GM18870 (cell line): Measurements from ENCODE around the gene AIF1L.

ENCODE experiments used
- ATAC-seq: cut with Tn5 transposase; IDR thresholded peaks from one replicate; pipeline ENCODE4 v1.9.1; 2021; ENCODE audit warnings: moderate library complexity; ENCODE audit not compliant: unreplicated experiment

Gene AIF1L

DNA sequence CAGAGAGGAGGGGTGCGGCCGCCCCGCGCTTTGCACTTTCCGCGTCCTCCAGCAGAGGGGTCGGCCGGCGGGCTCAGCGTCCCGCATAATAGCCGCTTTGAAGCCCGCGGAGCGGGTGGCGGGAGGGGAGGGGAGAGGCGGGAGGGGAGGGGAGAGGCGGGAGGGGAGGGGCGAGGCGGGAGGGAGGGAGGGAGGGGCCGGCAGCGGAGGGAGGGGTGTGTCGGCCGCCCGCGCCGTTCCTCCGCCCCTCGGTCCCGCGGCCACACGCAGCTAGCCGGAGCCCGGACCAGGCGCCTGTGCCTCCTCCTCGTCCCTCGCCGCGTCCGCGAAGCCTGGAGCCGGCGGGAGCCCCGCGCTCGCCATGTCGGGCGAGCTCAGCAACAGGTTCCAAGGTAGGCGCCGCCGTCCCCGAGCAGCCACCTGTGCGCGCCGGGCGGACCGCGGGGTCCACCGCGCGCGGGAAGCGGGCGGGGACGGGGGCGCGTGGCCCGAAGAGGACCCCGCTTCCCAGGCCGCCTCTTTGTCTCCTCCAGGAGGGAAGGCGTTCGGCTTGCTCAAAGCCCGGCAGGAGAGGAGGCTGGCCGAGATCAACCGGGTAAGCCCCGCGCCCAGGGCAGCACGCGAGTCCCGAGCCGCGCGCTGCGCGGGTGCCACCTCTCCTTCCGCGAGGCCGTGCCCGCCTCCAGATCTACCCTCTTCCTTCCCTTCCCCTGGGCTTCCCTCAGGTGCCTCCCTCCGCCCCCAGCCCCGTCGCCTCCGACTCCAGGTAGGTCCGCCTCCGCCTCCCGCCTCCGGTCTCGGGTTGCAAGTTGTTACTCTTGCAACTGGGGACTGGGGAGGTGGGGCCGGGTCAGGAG, at the start of gene AIF1L:
AIF1L (plus strand) TSS at position 263 of the 857 bp plus-strand sequence; CDS start at position 362, 99 bp downstream.
- ATAC-seq = no peak

DNA sequence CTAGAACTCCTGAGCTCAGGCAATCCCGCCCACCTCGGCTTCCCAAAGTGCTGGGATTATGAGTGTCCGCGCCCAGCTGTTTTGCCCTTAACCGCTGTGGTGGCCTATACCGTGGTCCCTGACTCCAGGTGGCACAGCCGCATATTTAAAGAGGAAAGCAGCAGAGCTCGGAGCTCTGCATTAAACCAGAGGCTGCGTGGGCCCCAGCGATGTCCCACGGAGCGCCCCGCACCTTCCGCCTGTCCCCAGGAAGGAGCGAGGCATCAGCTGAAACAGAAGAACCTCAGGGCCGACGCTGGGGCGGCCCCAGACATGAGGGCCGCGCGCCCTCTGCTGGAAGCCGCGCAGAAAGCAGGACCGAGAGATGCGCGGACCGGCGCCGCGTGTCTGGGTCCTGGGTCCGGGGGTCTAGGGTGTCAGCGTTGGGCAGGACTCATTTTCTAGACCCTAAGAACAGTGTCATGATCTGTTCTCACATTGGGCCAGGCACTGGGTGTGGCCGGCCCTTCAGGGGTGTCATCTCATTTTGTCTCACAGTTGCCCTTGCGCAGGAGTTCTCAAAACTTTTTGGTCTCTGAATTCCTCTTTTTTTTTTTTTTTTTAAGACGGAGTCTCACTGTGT, 49.6 kb upstream of the AIF1L start:
- no peak for ATAC-seq

DNA sequence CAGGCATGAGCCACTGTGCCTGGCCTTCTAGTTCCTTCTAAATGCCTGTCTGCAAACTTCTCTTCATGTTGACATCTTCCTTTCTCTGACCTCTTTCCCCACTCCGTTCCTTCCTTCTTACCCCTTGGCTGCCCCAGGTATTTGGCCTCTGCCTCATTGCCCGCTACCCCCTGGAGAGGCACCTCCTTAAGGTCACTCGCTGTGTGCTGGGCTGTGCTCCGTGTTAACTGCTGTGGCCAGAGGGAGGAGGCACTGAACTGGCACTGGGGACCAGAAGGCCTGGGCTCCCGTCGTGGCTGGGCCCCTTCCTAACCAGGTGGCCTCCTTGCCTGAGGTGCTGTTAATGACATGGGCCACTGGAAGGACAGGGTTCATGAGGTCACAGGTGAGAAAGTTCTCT, 48.0 kb upstream of the AIF1L start:
- ATAC-seq = no peak

DNA sequence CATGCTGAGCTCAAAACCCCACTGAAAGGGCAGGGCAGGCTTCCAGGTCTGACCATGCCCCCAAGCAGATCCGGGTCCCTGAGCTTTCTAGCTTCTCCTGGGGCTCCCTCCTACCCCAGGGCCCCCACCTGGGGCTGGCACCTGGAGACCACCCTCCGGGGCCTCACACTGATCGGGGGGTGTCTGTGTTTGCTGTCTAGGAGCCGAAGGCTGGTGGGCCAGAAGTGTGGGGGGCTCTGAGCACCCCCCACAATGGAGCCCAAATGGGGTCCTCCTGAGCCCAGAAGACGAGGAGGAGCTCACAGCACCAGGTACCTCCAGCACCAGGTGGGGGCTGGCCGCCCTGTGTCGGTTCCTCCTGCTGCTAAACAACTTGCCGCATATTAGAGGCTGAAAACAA, 47.5 kb upstream of the AIF1L start:
- no peak for ATAC-seq

DNA sequence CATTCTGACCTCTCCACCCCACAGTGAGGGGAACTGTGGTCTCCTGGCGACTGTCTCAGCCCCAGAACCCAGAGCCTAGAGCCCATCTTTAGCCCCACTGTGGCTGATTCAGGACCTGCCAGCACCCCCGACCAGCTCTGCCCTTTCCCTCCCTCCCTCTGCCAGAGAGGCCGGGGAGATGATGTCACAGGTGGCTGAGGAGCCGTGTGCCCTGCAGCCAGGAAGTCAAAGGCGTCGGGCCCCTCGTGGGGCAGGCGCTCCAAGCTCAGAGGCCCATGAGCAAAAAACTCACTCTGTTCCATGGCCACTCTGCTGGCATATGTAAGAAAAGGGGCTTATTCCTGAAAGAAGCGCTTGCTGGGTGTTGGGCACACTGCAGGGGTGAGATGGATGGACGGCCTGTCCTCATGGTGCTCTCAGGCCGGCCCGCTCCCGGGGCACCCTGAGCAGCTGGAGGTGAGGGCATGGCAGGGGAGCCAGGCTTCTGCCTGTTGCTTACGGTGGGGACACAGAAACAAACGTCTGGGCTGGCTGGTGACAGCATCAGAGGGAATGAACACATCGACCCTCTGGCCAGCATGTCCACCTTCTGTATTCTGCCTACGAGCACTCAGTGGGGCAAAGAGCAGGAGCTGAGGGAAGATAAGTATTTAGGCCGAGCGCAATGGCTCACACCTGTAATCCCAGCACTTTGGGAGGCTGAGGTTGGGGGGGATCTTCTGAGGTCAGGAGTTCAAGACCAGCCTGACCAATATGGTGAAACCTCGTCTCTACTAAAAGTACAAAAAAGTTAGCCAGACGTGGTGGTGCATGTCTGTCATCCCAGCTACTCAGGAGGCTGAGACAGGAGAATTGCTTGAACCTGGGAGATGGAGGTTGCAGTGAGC, 46.3 kb upstream of the AIF1L start:
- no peak for ATAC-seq

DNA sequence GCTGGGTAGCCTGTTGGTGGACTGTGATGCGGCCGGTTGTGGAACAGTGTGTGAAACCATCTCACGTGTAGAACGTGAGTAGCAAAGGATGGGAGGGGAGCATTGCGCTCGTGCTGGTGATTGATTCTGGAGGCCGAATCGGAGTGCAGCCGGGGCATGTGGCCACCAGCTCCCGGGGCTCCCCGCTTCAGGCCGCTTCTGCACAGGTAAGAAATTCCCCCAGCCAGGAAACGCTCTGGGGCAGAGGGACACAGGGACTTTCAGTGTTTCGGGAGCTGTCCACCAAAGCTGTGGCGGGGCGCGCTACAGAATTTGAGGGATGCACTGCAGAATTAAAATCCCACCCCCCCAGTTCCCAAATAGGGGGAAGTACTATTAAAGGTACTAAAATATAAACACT, 45.5 kb upstream of the AIF1L start:
- no peak for ATAC-seq

DNA sequence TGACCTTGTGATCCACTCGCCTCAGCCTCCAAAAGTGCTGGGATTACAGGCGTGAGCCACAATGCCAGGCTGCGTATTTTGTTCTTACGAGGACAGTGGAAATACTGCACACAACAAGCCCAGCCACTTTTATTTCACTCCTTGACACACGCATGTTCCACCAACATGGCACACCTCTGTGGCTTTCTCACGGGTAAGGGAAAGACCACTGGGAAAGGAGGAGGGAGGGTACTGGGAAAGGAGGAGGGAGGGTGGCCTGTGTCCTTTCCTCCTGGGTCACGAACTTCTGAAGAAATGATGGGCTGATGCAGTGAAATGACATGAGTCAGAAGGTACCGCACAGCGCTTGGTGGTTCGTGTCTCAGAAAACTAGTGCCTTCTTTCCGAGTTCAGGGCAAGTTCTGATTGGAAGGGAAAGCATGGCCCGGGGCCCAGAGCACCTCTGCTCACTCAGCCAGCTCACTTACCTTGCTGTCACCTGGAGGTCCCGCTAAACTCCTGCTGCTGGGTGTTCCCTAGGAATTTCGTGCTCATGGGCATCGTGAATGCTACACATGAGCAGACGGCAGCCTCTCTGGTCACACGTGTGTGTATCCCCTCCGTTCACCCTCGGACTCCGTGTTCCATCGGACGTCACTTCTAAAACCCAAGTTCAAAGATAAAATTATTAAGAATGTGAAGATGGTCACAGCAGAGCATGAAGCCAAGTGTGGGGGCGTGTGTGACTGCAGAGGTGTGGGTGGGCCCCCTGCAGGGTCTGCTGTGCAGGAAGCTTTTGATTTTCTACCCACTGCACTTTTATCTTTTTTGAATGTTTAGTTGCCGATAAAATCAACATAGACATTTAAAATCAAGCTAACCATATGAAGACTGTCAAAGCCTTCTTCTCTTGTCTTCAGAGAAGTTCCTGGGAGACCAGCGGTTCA, 44.5 kb upstream of the AIF1L start:
- no peak for ATAC-seq

DNA sequence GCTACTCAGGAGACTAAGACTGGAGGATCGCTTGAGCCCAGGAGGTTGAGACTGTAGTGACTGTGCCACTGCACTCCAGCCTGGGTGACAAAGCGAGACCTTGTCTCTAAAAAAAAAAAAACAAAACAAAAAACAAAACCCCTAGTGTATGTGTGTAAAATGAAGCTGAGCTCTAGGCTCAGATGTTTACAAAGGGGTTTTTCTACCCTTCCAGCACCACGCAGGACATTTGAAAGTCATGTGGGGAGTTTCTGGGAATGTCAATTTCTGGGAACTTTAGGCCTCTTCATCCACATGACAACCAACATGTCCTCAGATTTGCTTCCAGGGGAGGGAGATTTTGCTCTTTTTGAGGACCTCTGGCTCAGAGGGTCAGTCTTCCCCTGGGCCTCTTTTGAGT, 42.4 kb upstream of the AIF1L start:
- ATAC-seq = no peak

DNA sequence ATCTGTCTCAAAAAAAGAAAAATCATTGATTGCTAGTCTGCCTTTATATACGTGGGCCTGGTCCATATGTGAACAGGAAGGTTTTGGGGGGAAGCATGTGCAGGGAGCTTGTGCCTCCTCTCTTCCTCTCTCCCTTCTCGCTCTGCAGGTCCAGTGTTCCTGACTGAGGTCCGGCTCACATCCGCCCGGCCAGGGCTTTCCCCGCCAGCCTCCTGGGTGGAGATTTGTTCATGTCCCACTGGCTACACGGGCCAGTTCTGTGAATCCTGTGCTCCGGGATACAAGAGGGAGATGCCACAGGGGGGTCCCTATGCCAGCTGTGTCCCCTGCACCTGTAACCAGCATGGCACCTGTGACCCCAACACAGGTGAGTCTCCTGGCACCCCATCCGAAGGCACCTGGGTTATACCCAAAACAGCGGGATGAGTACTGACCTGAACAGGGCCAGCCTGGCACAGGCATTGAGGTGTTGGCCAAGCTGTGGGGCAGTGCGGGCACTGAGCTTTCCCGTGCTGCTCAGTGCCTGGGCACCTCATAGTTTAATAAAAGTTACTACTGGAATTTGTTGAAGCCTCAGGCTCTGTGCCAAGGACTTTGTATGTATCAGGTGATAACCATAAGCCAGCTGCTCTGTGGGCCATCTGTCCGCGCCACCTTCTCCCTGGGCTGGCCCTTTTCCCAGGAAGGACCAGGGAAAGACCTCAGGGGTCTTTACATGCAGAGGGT, 39.4 kb upstream of the AIF1L start:
- ATAC-seq = no peak

DNA sequence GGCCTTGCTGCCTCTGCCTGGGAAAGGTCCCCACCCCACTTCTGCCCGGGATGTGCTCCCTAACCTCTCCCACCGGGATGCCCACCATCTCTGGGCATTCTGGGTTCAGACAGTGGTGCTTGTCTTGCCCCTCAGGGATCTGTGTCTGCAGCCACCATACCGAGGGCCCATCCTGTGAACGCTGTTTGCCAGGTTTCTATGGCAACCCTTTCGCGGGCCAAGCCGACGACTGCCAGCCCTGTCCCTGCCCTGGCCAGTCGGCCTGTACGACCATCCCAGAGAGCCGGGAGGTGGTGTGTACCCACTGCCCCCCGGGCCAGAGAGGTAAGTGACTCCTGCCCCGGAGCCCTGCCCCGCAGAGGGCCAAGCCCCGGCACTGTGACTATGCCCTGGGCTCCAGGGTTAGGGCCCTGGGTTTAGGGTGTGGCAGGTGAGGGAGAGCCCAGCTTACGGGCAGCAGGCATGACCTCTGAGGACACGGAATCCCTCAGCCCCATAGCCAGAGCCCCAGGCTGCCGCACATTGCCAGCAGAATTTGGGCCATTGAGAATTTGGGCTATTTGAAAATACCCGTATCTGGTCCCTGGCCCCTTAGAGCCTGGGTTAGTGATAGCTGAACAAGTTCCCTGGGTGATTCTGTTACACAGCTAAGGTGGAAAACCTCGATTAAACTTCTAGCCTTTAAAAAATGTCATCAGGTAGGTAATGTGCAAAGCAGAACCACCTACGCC, 35.3 kb upstream of the AIF1L start:
- ATAC-seq = no peak

DNA sequence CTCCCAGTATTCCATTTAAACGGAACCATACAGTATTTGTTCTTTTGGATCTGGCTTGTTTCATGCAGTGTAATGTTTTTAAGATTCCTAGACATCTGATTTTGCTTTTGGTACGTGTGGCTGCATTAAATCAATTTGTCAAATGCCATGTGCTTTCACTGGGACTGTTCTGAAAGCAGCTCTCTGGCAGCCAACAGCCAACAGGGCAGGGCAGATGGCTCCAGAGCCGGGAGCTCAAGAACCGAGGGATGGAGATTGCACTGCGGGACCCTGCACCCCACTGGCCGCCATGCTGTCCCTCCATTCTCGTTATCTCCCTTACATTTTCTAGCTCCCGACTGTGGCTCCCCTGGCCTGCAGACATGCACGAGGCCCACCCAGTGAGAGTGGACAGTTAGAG, 33.4 kb upstream of the AIF1L start:
- no peak for ATAC-seq

DNA sequence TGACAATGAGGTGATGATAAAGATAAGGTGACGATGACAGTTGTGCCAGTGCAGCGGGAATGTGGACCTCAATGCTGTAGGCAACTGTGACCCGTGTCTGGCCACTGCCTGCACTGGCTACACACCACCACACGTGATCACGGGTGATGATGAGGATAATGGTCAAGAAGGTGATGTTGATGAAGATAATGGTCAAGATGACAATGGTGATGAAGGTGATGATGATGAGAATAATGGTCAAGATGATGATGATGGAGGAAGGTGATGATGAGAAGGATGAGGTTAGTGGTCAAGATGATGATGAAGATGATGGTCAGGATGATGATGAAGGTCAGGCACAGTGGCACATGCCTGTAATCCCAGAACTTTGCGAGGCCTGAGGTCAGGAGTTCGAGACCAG, 30.7 kb upstream of the AIF1L start:
- ATAC-seq = no peak

DNA sequence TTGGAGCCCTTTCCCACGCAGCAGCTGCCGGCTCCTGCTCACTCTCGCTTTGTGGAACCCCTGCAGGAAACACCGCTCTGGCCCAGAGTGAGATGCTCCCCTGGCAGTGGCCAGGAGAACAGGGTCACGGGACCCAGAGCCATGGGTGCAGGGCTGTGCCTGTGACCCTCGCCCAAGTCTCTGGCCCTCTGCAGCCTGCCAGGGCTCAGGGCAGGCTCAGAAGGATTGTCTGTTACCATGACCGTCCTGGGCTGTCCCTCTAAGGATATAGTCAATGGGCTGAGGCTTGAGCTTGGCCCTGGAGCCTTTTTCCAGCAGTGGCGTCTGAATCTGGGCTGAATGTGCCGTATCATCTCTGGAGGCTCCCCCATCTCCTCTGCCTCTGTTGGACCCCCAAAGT, 28.7 kb upstream of the AIF1L start:
- ATAC-seq = no peak

DNA sequence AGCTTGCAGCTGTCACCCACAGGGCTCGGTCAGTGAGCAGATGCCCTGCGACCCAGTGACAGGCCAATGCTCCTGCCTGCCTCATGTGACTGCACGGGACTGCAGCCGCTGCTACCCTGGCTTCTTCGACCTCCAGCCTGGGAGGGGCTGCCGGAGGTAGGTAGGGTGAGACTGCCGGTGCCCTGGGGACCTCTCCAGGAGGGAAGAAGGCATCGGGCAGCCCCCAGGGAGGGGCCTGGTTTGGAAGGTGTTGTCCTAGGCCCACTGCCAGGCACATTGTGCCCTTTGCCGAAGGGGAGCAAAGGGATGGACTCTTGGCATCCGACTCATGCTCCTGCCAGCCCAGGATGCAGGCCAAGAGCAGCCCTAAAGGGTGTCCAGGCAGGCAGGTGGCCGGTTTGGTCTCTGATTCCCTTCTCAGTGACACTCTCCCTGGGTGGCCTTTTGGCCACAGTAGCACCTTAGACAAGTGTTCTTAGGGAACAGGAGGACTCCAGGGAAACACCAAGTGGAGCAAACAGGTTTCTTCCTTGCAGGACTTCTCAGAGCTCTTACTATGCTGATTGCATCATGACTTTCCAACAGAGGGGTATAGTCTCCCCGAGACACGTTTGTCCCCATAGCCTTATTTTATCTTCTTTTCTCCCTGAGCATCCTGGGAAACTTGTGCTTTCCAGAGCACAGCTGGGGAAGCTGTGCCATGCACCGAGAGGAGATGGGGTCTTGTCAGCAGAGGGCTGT, 28.1 kb upstream of the AIF1L start:
- no peak for ATAC-seq

DNA sequence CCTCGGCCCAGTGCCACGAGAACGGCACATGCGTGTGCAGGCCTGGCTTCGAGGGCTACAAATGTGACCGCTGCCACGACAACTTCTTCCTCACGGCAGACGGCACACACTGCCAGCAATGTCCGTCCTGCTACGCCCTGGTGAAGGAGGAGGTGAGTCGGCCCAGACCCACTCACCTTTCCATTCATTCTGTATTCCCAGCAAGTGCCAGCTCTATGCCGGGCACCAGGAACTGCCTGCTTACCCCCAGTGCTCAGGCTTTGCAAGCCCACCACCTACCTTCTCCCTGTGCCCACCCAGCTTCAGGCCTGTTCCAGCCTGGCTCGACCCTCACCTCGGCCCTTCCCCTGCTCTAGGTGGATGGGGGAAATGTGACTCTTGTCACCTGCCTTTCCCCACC, 26.6 kb upstream of the AIF1L start:
- no peak for ATAC-seq

DNA sequence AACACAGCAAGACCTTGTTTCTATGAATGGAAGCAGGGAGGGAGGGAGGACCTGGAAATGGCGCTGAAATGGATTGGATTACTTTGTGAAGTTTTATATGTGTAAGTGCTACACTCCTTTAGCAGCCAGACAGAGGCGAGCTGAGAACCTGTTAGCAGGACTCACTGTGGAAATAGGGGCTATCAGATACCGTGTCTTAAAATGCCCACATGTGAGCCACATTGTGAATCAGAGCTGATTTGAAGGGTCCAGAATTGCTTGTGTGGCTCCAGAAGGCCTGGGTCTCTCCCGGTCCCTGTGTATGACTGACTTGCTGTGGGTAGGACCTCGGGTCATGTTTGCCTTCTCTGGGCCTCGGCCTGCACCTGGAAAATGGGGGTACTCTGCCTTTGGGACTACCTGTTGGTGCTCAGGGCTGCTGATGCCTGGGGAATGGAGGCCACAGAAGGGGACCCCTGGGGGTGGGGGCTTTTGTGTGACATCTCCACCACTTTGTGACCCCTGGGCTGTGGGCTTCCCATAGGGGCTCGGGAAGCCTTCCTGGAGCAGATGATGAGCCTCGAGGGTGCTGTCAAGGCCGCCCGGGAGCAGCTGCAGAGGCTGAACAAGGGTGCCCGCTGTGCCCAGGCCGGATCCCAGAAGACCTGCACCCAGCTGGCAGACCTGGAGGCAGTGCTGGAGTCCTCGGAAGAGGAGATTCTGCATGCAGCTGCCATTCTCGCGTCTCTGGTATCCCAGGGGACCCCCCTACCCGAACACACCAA, 24.0 kb upstream of the AIF1L start:
- no peak for ATAC-seq

DNA sequence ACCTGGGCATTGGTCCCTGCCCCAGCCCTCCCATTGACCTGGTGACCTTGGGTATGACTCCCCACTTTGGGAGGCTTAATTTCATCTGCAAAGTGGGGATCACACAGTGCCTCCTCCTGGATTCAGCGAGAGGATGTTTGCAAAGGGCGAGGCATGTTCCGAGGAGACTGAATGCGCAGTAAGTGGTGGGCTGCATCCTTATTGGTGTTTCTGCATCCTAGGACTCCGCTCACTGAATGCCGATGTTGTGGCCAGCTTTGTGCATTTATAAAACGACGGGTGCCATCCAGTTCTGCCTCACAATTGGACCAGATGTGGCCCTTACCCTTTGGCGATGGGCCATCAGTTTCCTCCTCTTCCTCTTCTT, 23.5 kb upstream of the AIF1L start:
- ATAC-seq = no peak
